ENCODE measurements around the gene CCIN. TPM values are rescaled to one million over a fixed set of nuclear protein-coding genes. Genes with fewer than 3 reads are reported as not detected.

Gene CCIN
- 2.7 and 4.8 TPM in 2 replicates for total RNA-seq

DNA sequence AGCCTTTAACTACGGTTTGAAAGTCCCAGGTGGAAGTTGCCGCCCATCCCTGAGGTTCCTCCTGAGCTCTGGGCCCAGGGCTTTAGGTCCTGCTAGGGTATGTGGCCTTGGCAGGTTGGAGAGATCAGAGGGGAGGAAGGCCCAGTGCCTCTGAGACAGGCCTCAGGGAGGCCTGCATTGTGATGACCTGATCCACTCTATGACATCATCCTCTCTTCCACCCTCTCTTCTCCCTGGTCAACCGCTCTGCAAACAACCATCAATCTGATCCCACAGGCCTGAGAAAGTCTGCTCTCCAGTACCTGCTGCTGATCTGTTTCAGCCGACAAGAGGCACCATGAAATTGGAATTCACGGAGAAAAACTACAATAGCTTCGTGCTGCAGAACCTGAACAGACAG lies at the start of gene CCIN:
Gene CCIN, plus strand, starts transcription at position 223 of the 400 bp plus-strand sequence. Its CDS starts 115 bp downstream, at position 338.

DNA sequence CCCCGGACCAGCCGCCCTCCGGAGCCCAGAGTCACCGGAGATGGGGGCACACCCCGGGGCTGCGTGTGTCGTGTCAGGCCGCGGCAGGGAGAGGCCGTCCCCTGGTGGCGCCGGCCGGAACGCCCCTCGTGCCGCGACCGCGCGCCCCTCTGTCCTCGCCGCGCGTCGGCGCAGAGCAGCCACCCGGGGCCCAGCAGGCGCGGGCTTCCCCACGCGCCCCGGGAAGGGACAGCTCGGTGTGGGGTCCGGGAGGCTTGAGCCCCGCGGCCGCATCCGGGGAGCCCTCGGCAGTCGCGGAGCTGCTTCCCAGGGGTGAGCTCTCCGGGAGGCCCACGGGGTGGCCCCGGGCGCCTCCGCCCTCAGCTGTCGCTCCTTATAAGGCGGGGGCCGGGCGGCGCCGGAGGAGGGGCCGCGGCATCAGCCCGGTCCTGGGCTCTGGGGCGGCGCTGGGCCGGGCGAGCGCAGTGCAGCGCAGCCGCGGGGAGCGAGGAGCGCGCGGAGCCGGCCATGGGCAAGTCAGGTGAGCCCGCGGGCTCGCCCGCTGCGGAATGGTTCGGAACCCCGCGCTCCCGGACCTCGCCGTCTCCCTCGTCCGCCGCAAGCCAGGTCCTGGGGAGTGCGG lies 32.8 kb upstream of the CCIN start, which contains the start of gene GLIPR2:
Gene GLIPR2, plus strand, starts transcription at position 462 of the 622 bp plus-strand sequence. Its CDS starts 46 bp downstream, at position 508.

GRCh38 chr9:36190388-36191289 lies 21.5 kb downstream of the CCIN start, which contains the start of gene CLTA:
TSS of gene CLTA (plus strand) at chr9:36190921. CDS start at chr9:36191057, 136 bp downstream.

Other genes with a start within 250 kb of the CCIN start
- not detected in 2 replicates for gene OR2S2, start 211.2 kb upstream of the CCIN start, total RNA-seq
- gene RECK, start 132.5 kb upstream of the CCIN start, total RNA-seq = 54.0 and 66.6 TPM in 2 replicates
- gene GLIPR2, start 32.7 kb upstream of the CCIN start, total RNA-seq = 29.2 and 44.5 TPM in 2 replicates
- gene CLTA, start 21.5 kb downstream of the CCIN start, total RNA-seq = 245 and 246 TPM in 2 replicates
- 35.9 and 48.4 TPM in 2 replicates for gene GNE, start 89.1 kb downstream of the CCIN start, total RNA-seq
- gene RNF38, start 230.9 kb downstream of the CCIN start, total RNA-seq = 7.7 and 15.0 TPM in 2 replicates